Karpas-422 (cell line): ENCODE measurements around the gene RAPGEF4. TPM values are rescaled to one million over a fixed set of nuclear protein-coding genes. Genes with fewer than 3 reads are reported as not detected.

Experiments
- DNase-seq: peaks from one replicate; pipeline ENCODE4 v3.0.0-alpha.2; 2015
- H2AFZ ChIP-seq: fragments of 200-600 bp; sonication (generic); 2 replicates; pipeline ENCODE4 v1.6.1; 2014; ENCODE audit warnings: antibody characterized with exemption, low read length, mixed read lengths
- H3K27ac ChIP-seq: fragments of 200-600 bp; sonication (generic); 2 replicates; pipeline ENCODE4 v1.5.1; 2014; ENCODE audit warnings: mild to moderate bottlenecking, low read length, moderate library complexity
- H3K27me3 ChIP-seq: fragments of 200-600 bp; sonication (generic); 2 replicates; pipeline ENCODE4 v1.6.1; 2014; ENCODE audit warnings: low read length, mixed read lengths
- H3K36me3 ChIP-seq: fragments of 200-600 bp; sonication (generic); 2 replicates; pipeline ENCODE4 v1.6.1; 2014; ENCODE audit warnings: low read length, mixed read lengths; ENCODE audit not compliant: insufficient read depth
- H3K4me1 ChIP-seq: fragments of 200-600 bp; sonication (generic); 2 replicates; pipeline ENCODE4 v1.6.1; 2014; ENCODE audit warnings: mild to moderate bottlenecking, low read length, mixed read lengths
- H3K4me2 ChIP-seq: fragments of 200-600 bp; sonication (generic); 2 replicates; pipeline ENCODE4 v1.6.1; 2014; ENCODE audit warnings: low read length, low read depth, mild to moderate bottlenecking; ENCODE audit not compliant: poor library complexity, severe bottlenecking
- H3K4me3 ChIP-seq: fragments of 200-600 bp; sonication (generic); 2 replicates; pipeline ENCODE4 v1.5.1; 2014; ENCODE audit warnings: mild to moderate bottlenecking, antibody characterized with exemption, low read length, mixed read lengths
- H3K79me2 ChIP-seq: fragments of 200-600 bp; sonication (generic); 2 replicates; pipeline ENCODE4 v1.6.1; 2014; ENCODE audit warnings: mild to moderate bottlenecking, low read length, mixed read lengths
- H3K9ac ChIP-seq: fragments of 200-600 bp; sonication (generic); 2 replicates; pipeline ENCODE4 v1.6.0; 2014; ENCODE audit warnings: low read length
- H3K9me2 ChIP-seq: fragments of 200-600 bp; sonication (generic), shearing (Covaris generic); replicated peaks from 2 replicates; pipeline ENCODE4 v1.6.0; 2014; ENCODE audit warnings: mild to moderate bottlenecking, low read length, moderate library complexity; ENCODE audit not compliant: insufficient read depth
- H3K9me3 ChIP-seq: fragments of 300-700, 200-600 bp; sonication (generic); 2 replicates; pipeline ENCODE4 v1.6.1; 2014; ENCODE audit warnings: low read length, mixed read lengths
- H4K20me1 ChIP-seq: fragments of 200-600 bp; sonication (generic); 2 replicates; pipeline ENCODE4 v1.6.1; 2014; ENCODE audit warnings: mild to moderate bottlenecking, antibody characterized with exemption, low read length, low read depth; ENCODE audit not compliant: insufficient read depth
- total RNA-seq: library from RNA; depleted of rRNA; stranded (reverse); fragments of >200 nt; shearing (Covaris generic); gene quantifications from 2 replicates; pipeline ENCODE4 v1.2.3, GENCODE V29; 2014; ENCODE audit warnings: low replicate concordance

Gene RAPGEF4
- total RNA-seq, 1 experiment from 2014 or later = 0.97 TPM

- peak overlapping the region; percentile 93 for H2AFZ ChIP-seq
- H3K4me3 ChIP-seq = peak overlapping the region; percentile 72
- DNase-seq = no peak
- H3K9ac ChIP-seq = peak overlapping the region; percentile 71
- H3K27me3 ChIP-seq = peaks cover 5% of the 10 kb centered on the region; the same call in 1 of the 2 replicates
- no peaks in the 10 kb centered on the region for H4K20me1 ChIP-seq
- no peaks in the 10 kb centered on the region for H3K9me2 ChIP-seq
- peak overlapping the region; percentile 84 for H3K4me2 ChIP-seq
- no peaks in the 10 kb centered on the region for H3K36me3 ChIP-seq
- H3K9me3 ChIP-seq = no peaks in the 10 kb centered on the region
- no peaks in the 10 kb centered on the region for H3K79me2 ChIP-seq
- H3K4me1 ChIP-seq = peaks cover 16% of the 10 kb centered on the region
- no peak overlapping the region for H3K27ac ChIP-seq
These were observed 339.6 kb downstream of the RAPGEF4 start for GRCh38 chr2:173075056-173075780.

DNA sequence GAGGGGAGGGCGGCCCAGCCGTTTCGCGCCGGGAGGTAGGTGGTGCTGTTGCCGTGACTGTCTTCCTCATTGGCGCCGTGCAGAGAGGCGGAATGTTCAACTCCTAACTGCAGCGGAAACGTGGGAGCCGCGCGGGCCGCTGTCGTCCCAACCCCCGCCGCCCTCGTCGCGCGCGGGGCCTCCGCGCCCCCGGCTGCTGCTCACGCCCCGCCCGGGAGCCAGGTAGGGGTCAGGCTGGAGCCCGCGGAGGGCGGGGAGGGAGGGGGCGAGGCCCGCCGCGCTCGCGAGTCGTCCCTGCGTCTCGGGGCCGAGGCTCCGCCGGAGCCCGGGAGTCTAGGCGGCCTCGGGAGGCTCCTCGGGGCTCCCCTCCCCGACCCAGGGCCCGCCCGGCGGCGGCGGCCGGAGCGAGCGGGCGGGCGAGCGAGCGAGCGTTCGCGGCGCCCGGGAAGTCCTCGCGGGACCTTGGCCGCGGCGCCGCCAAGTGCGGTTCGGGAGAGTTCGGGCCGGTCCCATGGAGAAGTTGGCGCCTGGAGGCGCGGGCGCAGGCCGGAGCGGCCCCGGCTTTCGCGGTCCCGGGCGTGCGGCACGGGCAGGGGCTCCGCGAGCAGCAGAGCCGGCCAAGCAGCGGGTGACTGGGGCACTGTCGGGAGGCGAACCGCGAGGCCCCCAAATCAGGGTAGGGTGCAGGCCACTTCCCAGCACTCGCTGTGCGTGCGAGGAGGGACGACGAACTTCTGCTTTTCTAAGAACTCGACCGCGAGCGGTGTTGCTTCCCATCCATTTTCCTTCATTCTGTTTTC lies 340.3 kb downstream of the RAPGEF4 start, which contains the start of gene MAP3K20:
MAP3K20 (plus strand) TSS at position 66 of the 800 bp plus-strand sequence. CDS start 15,186 bp downstream, outside the sequence.
- DNase-seq = peak; percentile 71
- H3K4me1 ChIP-seq = peaks cover 16% of the 10 kb centered on the region
- H3K27ac ChIP-seq = no peak within 1 kb of the TSS

GRCh38 chr2:173076581-173077345 lies 341.1 kb downstream of the RAPGEF4 start:
- DNase-seq = no peak
- no peak overlapping the region for H3K27ac ChIP-seq

More for the DNA sequence above, 340.3 kb downstream of the RAPGEF4 start, which contains the start of gene MAP3K20:
- no peaks in the 10 kb centered on the region for H3K9me2 ChIP-seq
- H3K9ac ChIP-seq = peak within 1 kb of the TSS; percentile 71
- no peaks in the 10 kb centered on the region for H3K36me3 ChIP-seq
- peak within 1 kb of the TSS; percentile 93 for H2AFZ ChIP-seq
- peak within 1 kb of the TSS; percentile 72 for H3K4me3 ChIP-seq
- H4K20me1 ChIP-seq = no peaks in the 10 kb centered on the region
- H3K27me3 ChIP-seq = peaks cover 5% of the 10 kb centered on the region; the same call in 1 of the 2 replicates
- no peaks in the 10 kb centered on the region for H3K79me2 ChIP-seq
- H3K4me2 ChIP-seq = peak within 1 kb of the TSS; percentile 84
- H3K9me3 ChIP-seq = no peaks in the 10 kb centered on the region

GRCh38 chr2:173077506-173078177 lies 342.0 kb downstream of the RAPGEF4 start:
- H2AFZ ChIP-seq = no peak overlapping the region
- H3K27me3 ChIP-seq = peaks cover 5% of the 10 kb centered on the region; the same call in 1 of the 2 replicates
- H3K4me2 ChIP-seq = no peak overlapping the region
- H3K9me3 ChIP-seq = no peaks in the 10 kb centered on the region
- H3K4me3 ChIP-seq = no peak overlapping the region
- no peaks in the 10 kb centered on the region for H3K79me2 ChIP-seq
- H4K20me1 ChIP-seq = no peaks in the 10 kb centered on the region
- peaks cover 16% of the 10 kb centered on the region for H3K4me1 ChIP-seq
- H3K36me3 ChIP-seq = no peaks in the 10 kb centered on the region
- H3K27ac ChIP-seq = no peak overlapping the region
- no peak for DNase-seq
- H3K9ac ChIP-seq = no peak overlapping the region
- H3K9me2 ChIP-seq = no peaks in the 10 kb centered on the region

More at GRCh38 chr2:173076581-173077345, 341.1 kb downstream of the RAPGEF4 start:
- H4K20me1 ChIP-seq = no peaks in the 10 kb centered on the region
- H3K4me2 ChIP-seq = peak overlapping the region; percentile 84
- no peaks in the 10 kb centered on the region for H3K36me3 ChIP-seq
- H2AFZ ChIP-seq = peak overlapping the region; percentile 93
- peaks cover 5% of the 10 kb centered on the region; the same call in 1 of the 2 replicates for H3K27me3 ChIP-seq
- H3K9ac ChIP-seq = peak overlapping the region; percentile 71
- H3K9me3 ChIP-seq = no peaks in the 10 kb centered on the region
- H3K9me2 ChIP-seq = no peaks in the 10 kb centered on the region
- peaks cover 16% of the 10 kb centered on the region for H3K4me1 ChIP-seq
- H3K79me2 ChIP-seq = no peaks in the 10 kb centered on the region
- H3K4me3 ChIP-seq = peak overlapping the region; percentile 72

DNA sequence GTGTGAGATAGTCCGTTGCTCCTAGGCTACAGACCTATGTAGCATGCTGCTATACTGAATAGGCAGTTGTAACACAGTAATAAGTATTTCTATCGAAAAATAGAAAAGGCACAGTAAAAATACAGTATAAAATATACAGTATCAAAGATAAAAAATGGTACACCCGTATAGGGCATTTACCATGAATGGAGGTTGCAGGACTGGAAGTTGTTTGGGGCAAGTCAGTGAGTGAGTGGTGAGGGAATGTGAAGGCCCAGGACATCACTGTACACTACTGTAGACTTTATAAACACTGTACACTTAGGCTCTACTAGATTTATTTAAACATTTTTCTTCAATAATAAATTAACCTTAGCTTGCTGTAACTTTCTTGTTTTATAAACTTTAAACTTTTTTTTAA lies 343.5 kb downstream of the RAPGEF4 start:
- Histone ChIP-seq H3K27ac (no peak overlapping the region), H3K9me2 (no peaks in the 10 kb centered on the region), H4K20me1 (no peaks in the 10 kb centered on the region), H2AFZ (no peak overlapping the region), H3K9ac (no peak overlapping the region), H3K4me3 (no peak overlapping the region), H3K36me3 (no peaks in the 10 kb centered on the region), H3K4me2 (no peak overlapping the region), H3K27me3 (peaks cover 5% of the 10 kb centered on the region; the same call in 1 of the 2 replicates), H3K4me1 (peaks cover 16% of the 10 kb centered on the region), H3K79me2 (no peaks in the 10 kb centered on the region), H3K9me3 (no peaks in the 10 kb centered on the region)
- no peak for DNase-seq

GRCh38 chr2:173079973-173080860 lies 344.6 kb downstream of the RAPGEF4 start:
- Histone ChIP-seq H3K27me3 (peaks cover 3% of the 10 kb centered on the region; the same call in 1 of the 2 replicates), H2AFZ (no peak overlapping the region), H4K20me1 (no peaks in the 10 kb centered on the region), H3K36me3 (no peaks in the 10 kb centered on the region), H3K9me3 (no peaks in the 10 kb centered on the region), H3K9me2 (no peaks in the 10 kb centered on the region), H3K79me2 (no peaks in the 10 kb centered on the region), H3K4me2 (no peak overlapping the region), H3K4me1 (peaks cover 16% of the 10 kb centered on the region), H3K4me3 (no peak overlapping the region), H3K9ac (no peak overlapping the region), H3K27ac (no peak overlapping the region)
- DNase-seq = no peak
